WTC11 (cell line): Measurements from ENCODE around the gene POLR2E. TPM values are rescaled to one million over a fixed set of nuclear protein-coding genes. Genes with fewer than 3 reads are reported as not detected.

Source experiments
- ATAC-seq: fragments of 200-7000 bp; cut with Tn5 transposase; 2 replicates; pipeline ENCODE4 v1.10.0; 2021; ENCODE audit warnings: mild to moderate bottlenecking, moderate library complexity
- CTCF ChIA-PET: fragments of 300-600 bp; sonication (Branson Sonifier 250); formaldehyde crosslinking; loops from one replicate; lab custom pipeline; 2021; ENCODE audit warnings: antibody characterized with exemption; lab: Charles Lee
- POLR2A ChIA-PET: fragments of 350-600 bp; sonication (Branson Sonifier 250); formaldehyde crosslinking; loops from one replicate; lab custom pipeline; 2021; ENCODE audit warnings: antibody characterized with exemption; lab: Charles Lee
- DNase-seq: peaks from one replicate; pipeline ENCODE4 v3.0.0; 2021; ENCODE audit warnings: low spot score
- H3K27ac Mint-ChIP-seq: 2 replicates; pipeline ENCODE4 v1.8.0; 2021; ENCODE audit warnings: mixed read lengths
- H3K27me3 Mint-ChIP-seq: 2 replicates; pipeline ENCODE4 v1.8.0; 2021; ENCODE audit warnings: low read depth, mild to moderate bottlenecking, moderate library complexity, mixed read lengths
- H3K36me3 Mint-ChIP-seq: 2 replicates; pipeline ENCODE4 v1.8.0; 2021; ENCODE audit warnings: mixed read lengths
- H3K4me1 Mint-ChIP-seq: 2 replicates; pipeline ENCODE4 v1.8.0; 2022; ENCODE audit warnings: mixed read lengths
- H3K4me3 Mint-ChIP-seq: 2 replicates; pipeline ENCODE4 v1.8.0; 2021; ENCODE audit warnings: mild to moderate bottlenecking, moderate library complexity, mixed read lengths
- H3K9me3 Mint-ChIP-seq: 2 replicates; pipeline ENCODE4 v1.8.0; 2021; ENCODE audit warnings: mixed read lengths
- ATF2 ChIP-seq: sonication (generic); formaldehyde crosslinking; IDR thresholded peaks from 2 replicates; pipeline ENCODE4 v1.8.1; 2022; ENCODE audit warnings: low read depth, missing genetic modification reagents, borderline replicate concordance
- ATF3 ChIP-seq: sonication (generic); formaldehyde crosslinking; conservative IDR thresholded peaks from 2 replicates; pipeline ENCODE4 v1.8.1; 2022; ENCODE audit warnings: mild to moderate bottlenecking, missing genetic modification reagents
- CBFB ChIP-seq: sonication (generic); formaldehyde crosslinking; IDR thresholded peaks from 2 replicates; pipeline ENCODE4 v1.8.1; 2022; ENCODE audit warnings: mild to moderate bottlenecking, low read depth, missing genetic modification reagents
- ELF4 ChIP-seq: sonication (generic); formaldehyde crosslinking; IDR thresholded peaks from 2 replicates; pipeline ENCODE4 v1.8.1; 2022; ENCODE audit warnings: low read depth, mild to moderate bottlenecking, moderate library complexity, missing genetic modification reagents
- ETV6 ChIP-seq: sonication (generic); formaldehyde crosslinking; IDR thresholded peaks from 2 replicates; pipeline ENCODE4 v1.8.1; 2022; ENCODE audit warnings: mild to moderate bottlenecking, missing genetic modification reagents
- GABPB1 ChIP-seq: sonication (generic); formaldehyde crosslinking; IDR thresholded peaks from 2 replicates; pipeline ENCODE4 v1.8.1; 2023; ENCODE audit warnings: mild to moderate bottlenecking, missing genetic modification reagents
- GRHL2 ChIP-seq: fragments of 250-450 bp; sonication (Bioruptor Pico); IDR thresholded peaks from 2 replicates; pipeline ENCODE4 v1.8.0; 2022; ENCODE audit warnings: mild to moderate bottlenecking, moderate library complexity; ENCODE audit not compliant: insufficient replicate concordance, severe bottlenecking
- GTF2I ChIP-seq: fragments of 250-450 bp; sonication (Bioruptor Pico); conservative IDR thresholded peaks from 2 replicates; pipeline ENCODE4 v1.4.0; 2021; ENCODE audit warnings: mild to moderate bottlenecking
- HMGXB4 ChIP-seq: sonication (generic); formaldehyde crosslinking; IDR thresholded peaks from 2 replicates; pipeline ENCODE4 v1.8.1; 2023; ENCODE audit warnings: mild to moderate bottlenecking, moderate library complexity, missing genetic modification reagents
- IRF2 ChIP-seq: sonication (generic); formaldehyde crosslinking; IDR thresholded peaks from 2 replicates; pipeline ENCODE4 v1.8.0; 2022; ENCODE audit warnings: low read depth, missing genetic modification reagents, borderline replicate concordance
- JAZF1 ChIP-seq: fragments of 250-450 bp; sonication (Bioruptor Pico); IDR thresholded peaks from 2 replicates; pipeline ENCODE4 v1.9.0; 2021; ENCODE audit warnings: moderate library complexity, mild to moderate bottlenecking, inconsistent platforms
- KAT7 ChIP-seq: sonication (generic); formaldehyde crosslinking; IDR thresholded peaks from 2 replicates; pipeline ENCODE4 v1.8.1; 2023; ENCODE audit warnings: missing genetic modification reagents, mild to moderate bottlenecking, borderline replicate concordance
- MYBL2 ChIP-seq: sonication (generic); formaldehyde crosslinking; IDR thresholded peaks from 2 replicates; pipeline ENCODE4 v1.8.1; 2023; ENCODE audit warnings: mild to moderate bottlenecking, moderate library complexity, missing genetic modification reagents
- NR1H2 ChIP-seq: sonication (generic); formaldehyde crosslinking; IDR thresholded peaks from 2 replicates; pipeline ENCODE4 v1.9.0; 2021; ENCODE audit warnings: mild to moderate bottlenecking, moderate library complexity, missing genetic modification reagents
- PRRX2 ChIP-seq: fragments of 250-450 bp; sonication (Bioruptor Pico); IDR thresholded peaks from 2 replicates; pipeline ENCODE4 v1.8.0; 2021; ENCODE audit warnings: mild to moderate bottlenecking
- RORB ChIP-seq: fragments of 250-450 bp; sonication (Bioruptor Pico); IDR thresholded peaks from 2 replicates; pipeline ENCODE4 v1.9.0; 2021; ENCODE audit warnings: mild to moderate bottlenecking
- SMAD3 ChIP-seq: sonication (generic); formaldehyde crosslinking; IDR thresholded peaks from 2 replicates; pipeline ENCODE4 v1.8.0; 2022; ENCODE audit warnings: missing genetic modification reagents, mild to moderate bottlenecking, borderline replicate concordance
- TP53 ChIP-seq: sonication (generic); formaldehyde crosslinking; IDR thresholded peaks from 2 replicates; pipeline ENCODE4 v1.8.1; 2023; ENCODE audit warnings: mild to moderate bottlenecking, missing genetic modification reagents
- USF2 ChIP-seq: sonication (generic); formaldehyde crosslinking; IDR thresholded peaks from 2 replicates; pipeline ENCODE4 v1.8.1; 2023; ENCODE audit warnings: mild to moderate bottlenecking, missing genetic modification reagents, moderate library complexity
- ZNF232 ChIP-seq: sonication (generic); formaldehyde crosslinking; IDR thresholded peaks from 2 replicates; pipeline ENCODE4 v1.8.0; 2022; ENCODE audit warnings: mild to moderate bottlenecking, missing genetic modification reagents
- ZNF396 ChIP-seq: fragments of 250-450 bp; sonication (Bioruptor Pico); IDR thresholded peaks from 2 replicates; pipeline ENCODE4 v1.8.0; 2021; ENCODE audit warnings: mild to moderate bottlenecking, moderate library complexity, borderline replicate concordance
- total RNA-seq: library from RNA; stranded (reverse); gene quantifications from 3 replicates; pipeline ENCODE4 v1.2.3, GENCODE V29; 2021

Gene POLR2E
- total RNA-seq, 1 experiment from 2014 or later, result 275 TPM

GRCh38 chr19:1118999-1119398 lies 23.8 kb upstream of the POLR2E start (continued):
- no peak for TF ChIP-seq RORB (CRISPR knock-in tag)

- ChIA-PET POLR2A (no interaction called here), CTCF (interaction anchor here (0.8 kb wide), 1 partner anchor 12 kb away, joined by 3 read pairs; no protein-coding TSS in a partner anchor)
- TF ChIP-seq PRRX2 (CRISPR knock-in tag) (no peak), USF2 (CRISPR knock-in tag) (no peak), ELF4 (CRISPR knock-in tag) (no peak), ATF2 (no peak), JAZF1 (CRISPR knock-in tag) (no peak), ZNF396 (no peak), ATF3 (CRISPR knock-in tag) (no peak), TP53 (CRISPR knock-in tag) (no peak), SMAD3 (CRISPR knock-in tag) (no peak), KAT7 (CRISPR knock-in tag) (no peak)
- H3K9me3 Mint-ChIP-seq, result no peaks in the 10 kb centered on the region
- peaks cover 9% of the 10 kb centered on the region for H3K36me3 Mint-ChIP-seq
- H3K4me1 Mint-ChIP-seq, result peaks cover 2% of the 10 kb centered on the region; the same call in 1 of the 2 replicates
- no peak overlapping the region for H3K4me3 Mint-ChIP-seq
- no peaks in the 10 kb centered on the region for H3K27me3 Mint-ChIP-seq
- no peak overlapping the region for H3K27ac Mint-ChIP-seq
- DNase-seq (no peak), ATAC-seq (no peak)
These were observed 22.5 kb upstream of the POLR2E start for GRCh38 chr19:1117654-1118053.

GRCh38 chr19:1116726-1117581 lies 21.8 kb upstream of the POLR2E start:
- no peak overlapping the region for H3K4me3 Mint-ChIP-seq
- peaks cover 2% of the 10 kb centered on the region; the same call in 1 of the 2 replicates for H3K4me1 Mint-ChIP-seq
- H3K27me3 Mint-ChIP-seq, result no peaks in the 10 kb centered on the region
- no peaks in the 10 kb centered on the region for H3K9me3 Mint-ChIP-seq
- CTCF ChIA-PET, result interaction anchor here (0.8 to 1.0 kb wide), 2 partner anchors 12 to 45 kb away, joined by 3 read pairs; no protein-coding TSS in a partner anchor
- peaks cover 9% of the 10 kb centered on the region for H3K36me3 Mint-ChIP-seq
- no peak overlapping the region for H3K27ac Mint-ChIP-seq
- no peak for TF ChIP-seq GABPB1 (CRISPR knock-in tag)
- TF ChIP-seq ZNF232, result no peak
- no peak for TF ChIP-seq GRHL2
- TF ChIP-seq GTF2I (CRISPR knock-in tag), result no peak
- TF ChIP-seq NR1H2 (CRISPR knock-in tag), result no peak
- TF ChIP-seq, all 79 proteins: peak for 0
- POLR2A ChIA-PET, result no interaction called here
- peak; percentile 4; the same call in 1 of the 2 replicates for ATAC-seq
- DNase-seq, result peak; percentile 62

GRCh38 chr19:1115646-1116420 lies 20.7 kb upstream of the POLR2E start:
- Mint-ChIP-seq H3K27me3 (no peaks in the 10 kb centered on the region), H3K4me1 (peaks cover 2% of the 10 kb centered on the region; the same call in 1 of the 2 replicates), H3K9me3 (no peaks in the 10 kb centered on the region), H3K27ac (no peak overlapping the region), H3K4me3 (no peak overlapping the region), H3K36me3 (peaks cover under 1% of the 10 kb centered on the region)
- ATAC-seq (no peak), DNase-seq (no peak)
- CTCF ChIA-PET, result no interaction called here
- POLR2A ChIA-PET, result no interaction called here
- no peak for TF ChIP-seq ETV6 (CRISPR knock-in tag)
- TF ChIP-seq CBFB (CRISPR knock-in tag), result no peak
- TF ChIP-seq GABPB1 (CRISPR knock-in tag), result no peak
- no peak for TF ChIP-seq HMGXB4 (CRISPR knock-in tag)
- TF ChIP-seq MYBL2 (CRISPR knock-in tag), result no peak
- no peak for TF ChIP-seq IRF2 (CRISPR knock-in tag)
- TF ChIP-seq SMAD3 (CRISPR knock-in tag), result no peak
